GM10248 (cell line): Measurements from ENCODE around the gene NTHL1.

Experiments used
- CTCF ChIA-PET: fragments of 300-600 bp; sonication (Branson Sonifier 250); formaldehyde crosslinking; extraction: SDS; loops from one replicate; lab custom pipeline; 2021; ENCODE audit warnings: antibody characterized with exemption; lab: Yijun Ruan, JAX
- POLR2A ChIA-PET: fragments of 350-650 bp; sonication (Branson Sonifier 250); formaldehyde crosslinking; extraction: SDS; loops from one replicate; lab custom pipeline; 2020; ENCODE audit warnings: antibody characterized with exemption; lab: Yijun Ruan, JAX
- DNase-seq: peaks from one replicate; pipeline ENCODE4 v3.0.0; 2012; ENCODE audit errors: extremely low spot score
- TF ChIP-seq, protein P1 (sequence below): IDR thresholded peaks from 2 replicates; pipeline ENCODE4 v1.5.1; 2012; ENCODE audit warnings: mild to moderate bottlenecking, low read depth; ENCODE audit errors: extremely low read depth, missing control alignments, control extremely low read depth

Gene NTHL1

DNA sequence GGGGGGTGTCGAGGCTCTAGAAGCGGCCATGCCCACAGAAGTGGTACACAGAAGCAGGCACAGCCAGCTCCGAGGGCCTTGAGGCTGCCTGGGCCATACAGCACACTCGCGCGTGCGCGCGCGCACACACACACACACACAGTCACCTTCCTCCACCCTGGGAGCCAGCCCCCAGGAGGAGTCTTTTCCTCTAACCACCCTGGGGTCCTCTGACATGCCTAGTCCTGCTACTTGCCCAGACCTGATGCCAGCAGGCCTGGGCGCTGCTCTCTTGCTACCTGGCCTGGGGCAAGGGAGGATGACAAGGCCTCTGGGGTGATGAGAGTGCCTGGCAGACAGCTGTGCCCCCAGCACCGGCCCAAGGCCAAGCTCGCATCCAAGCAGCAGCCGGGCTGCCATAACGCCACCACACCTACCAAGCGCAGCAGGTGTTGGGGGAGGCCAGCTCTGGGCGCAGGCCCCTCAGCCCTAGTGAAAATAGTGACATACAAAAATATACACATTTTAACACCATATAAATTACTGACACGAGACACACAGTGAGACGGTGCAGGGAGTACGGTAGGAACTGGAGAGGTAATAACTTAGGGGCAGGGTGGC, 41.2 kb upstream of the NTHL1 start:
- TF ChIP-seq, protein P1, sequence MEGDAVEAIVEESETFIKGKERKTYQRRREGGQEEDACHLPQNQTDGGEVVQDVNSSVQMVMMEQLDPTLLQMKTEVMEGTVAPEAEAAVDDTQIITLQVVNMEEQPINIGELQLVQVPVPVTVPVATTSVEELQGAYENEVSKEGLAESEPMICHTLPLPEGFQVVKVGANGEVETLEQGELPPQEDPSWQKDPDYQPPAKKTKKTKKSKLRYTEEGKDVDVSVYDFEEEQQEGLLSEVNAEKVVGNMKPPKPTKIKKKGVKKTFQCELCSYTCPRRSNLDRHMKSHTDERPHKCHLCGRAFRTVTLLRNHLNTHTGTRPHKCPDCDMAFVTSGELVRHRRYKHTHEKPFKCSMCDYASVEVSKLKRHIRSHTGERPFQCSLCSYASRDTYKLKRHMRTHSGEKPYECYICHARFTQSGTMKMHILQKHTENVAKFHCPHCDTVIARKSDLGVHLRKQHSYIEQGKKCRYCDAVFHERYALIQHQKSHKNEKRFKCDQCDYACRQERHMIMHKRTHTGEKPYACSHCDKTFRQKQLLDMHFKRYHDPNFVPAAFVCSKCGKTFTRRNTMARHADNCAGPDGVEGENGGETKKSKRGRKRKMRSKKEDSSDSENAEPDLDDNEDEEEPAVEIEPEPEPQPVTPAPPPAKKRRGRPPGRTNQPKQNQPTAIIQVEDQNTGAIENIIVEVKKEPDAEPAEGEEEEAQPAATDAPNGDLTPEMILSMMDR: no peak
- CTCF ChIA-PET: no interaction called here
- POLR2A ChIA-PET: no interaction called here
- DNase-seq: no peak

DNA sequence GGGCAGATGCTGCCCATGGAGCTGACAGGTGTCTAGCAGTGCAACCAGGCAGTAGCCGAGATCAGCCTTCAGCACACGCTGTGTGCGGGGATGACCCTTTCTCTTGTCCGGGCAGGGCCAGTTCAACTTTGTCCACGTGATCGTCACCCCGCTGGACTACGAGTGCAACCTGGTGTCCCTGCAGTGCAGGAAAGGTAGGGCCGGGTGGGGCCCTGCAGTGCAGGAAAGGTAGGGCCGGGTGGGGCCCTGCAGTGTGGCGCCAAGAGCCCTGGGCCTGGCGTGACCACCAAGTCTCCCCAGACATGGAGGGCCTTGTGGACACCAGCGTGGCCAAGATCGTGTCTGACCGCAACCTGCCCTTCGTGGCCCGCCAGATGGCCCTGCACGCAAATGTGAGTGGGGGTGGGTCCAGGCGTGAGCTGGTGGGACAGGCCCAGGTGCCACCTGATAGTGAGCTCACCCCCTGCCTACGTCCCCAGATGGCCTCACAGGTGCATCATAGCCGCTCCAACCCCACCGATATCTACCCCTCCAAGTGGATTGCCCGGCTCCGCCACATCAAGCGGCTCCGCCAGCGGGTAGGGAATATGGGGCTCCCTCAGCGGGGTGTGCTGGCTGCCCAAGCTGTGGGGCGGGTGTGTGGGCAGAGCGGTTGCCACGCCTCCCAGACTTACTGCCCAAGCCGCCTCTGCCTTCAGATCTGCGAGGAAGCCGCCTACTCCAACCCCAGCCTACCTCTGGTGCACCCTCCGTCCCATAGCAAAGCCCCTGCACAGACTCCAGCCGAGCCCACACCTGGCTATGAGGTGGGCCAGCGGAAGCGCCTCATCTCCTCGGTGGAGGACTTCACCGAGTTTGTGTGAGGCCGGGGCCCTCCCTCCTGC, 40.4 kb upstream of the NTHL1 start:
- TF ChIP-seq, protein P1: no peak
- no peak for DNase-seq
- ChIA-PET POLR2A (no interaction called here), CTCF (no interaction called here)

DNA sequence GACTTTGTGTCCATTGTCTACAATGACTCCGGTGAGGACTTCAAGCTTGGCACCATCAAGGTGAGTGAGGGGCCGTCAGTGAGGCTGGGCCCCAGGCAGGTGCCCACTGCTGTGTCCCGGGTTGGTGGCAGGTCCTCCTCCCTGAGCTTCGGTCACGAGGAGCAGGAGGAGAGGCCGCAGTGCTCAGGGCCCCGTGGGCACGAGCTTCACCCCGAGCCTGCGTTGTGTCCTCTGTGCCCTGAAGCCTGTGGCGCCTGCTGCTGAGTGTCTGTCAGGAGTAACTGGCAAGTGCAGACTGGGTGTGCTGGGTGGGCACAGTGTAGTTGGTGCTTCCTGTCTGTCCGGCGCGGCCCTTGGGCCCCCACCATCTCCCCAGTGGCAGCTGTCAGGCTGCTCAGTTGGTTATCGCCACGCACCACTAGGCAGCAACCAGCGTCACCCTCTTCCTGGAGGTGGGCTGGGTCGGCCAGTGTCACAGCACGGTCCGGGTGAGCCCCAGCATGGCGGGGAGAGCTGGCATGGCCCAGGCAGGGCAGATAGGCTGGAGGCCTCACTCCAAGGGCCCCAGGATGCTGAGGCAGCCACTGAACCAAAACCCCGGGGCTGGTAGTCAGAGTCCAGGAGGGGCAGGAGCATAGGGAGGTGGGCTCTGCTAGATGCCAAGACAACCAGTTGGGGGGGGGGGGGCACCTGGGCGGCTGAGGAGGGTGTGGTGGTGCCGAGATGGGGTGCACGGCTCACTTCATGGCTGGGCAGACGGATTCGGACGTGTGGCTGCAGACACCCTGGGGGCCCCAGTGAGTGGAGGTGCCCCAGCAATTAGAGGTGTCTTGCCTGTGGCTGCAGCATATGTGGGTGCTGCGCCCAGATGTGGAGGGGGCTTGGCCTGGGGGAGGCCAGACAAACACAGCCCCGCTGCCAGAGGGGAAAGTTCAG, 39.4 kb upstream of the NTHL1 start:
- CTCF ChIA-PET: no interaction called here
- TF ChIP-seq, protein P1: no peak
- POLR2A ChIA-PET: no interaction called here
- DNase-seq: no peak

DNA sequence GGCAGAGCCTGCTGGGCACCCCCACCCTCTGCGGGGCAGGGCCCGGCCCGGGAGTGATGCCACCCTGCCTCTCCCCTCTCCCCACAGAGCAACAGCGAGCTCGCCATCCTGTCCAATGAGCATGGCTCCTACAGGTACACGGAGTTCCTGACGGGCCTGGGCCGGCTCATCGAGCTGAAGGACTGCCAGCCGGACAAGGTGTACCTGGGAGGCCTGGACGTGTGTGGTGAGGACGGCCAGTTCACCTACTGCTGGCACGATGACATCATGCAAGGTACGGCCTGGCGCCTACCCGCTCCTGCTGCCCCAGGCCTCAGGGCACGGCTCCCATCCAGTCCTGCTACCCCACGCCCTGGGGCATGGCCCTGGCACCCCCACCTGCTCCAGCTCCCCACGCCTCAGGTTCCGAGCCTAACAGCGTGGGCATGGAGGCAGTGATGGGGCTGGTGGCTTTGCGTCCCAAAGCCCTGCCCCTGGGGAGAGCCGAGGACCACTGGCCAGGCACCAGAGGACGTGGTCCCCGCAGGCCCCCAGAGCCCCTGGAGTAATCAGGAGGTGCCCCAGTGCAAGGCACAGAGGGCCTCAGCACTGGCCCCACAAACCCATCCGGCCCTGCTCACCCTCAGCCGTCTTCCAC, 38.6 kb upstream of the NTHL1 start:
- TF ChIP-seq, protein P1: no peak
- CTCF ChIA-PET: no interaction called here
- no peak for DNase-seq
- POLR2A ChIA-PET: no interaction called here

DNA sequence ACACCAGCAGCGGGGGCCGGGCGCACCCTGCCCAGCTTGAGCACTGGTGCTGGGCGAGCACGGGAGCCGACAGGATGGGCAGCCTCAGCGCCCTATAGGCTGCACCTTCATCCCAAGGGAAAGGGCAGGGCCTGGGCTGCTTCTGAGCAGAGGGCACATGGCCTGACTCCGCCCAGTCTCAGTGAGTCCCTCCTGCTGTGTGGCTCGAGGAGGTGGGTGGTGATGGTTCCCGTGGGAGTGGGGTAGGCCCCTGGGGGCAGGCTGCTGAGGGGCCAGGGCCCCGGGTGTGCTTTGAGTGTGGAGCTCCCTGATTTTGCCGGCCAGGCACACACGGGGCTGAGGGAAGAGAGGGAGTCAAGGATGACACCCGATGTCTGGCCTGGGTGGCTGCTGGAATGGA, 38.0 kb upstream of the NTHL1 start:
- ChIA-PET POLR2A (no interaction called here), CTCF (no interaction called here)
- no peak for DNase-seq
- TF ChIP-seq, protein P1: no peak
